8988T (cell line): ENCODE data around the gene AIPL1.

Source experiments
- DNase-seq: peaks from one replicate; pipeline ENCODE4 v3.0.0; 2011

AIPL1 gene

GRCh38 chr17:6448473-6448872 is 13.6 kb upstream of the AIPL1 start:
- DNase-seq, result no peak

- DNase-seq, result no peak
These were observed 11.7 kb upstream of the AIPL1 start for GRCh38 chr17:6446516-6447100.

GRCh38 chr17:6444571-6445335 is 9.8 kb upstream of the AIPL1 start:
- DNase-seq, result no peak

GRCh38 chr17:6443692-6444570 is 9.0 kb upstream of the AIPL1 start, which contains the start of gene PIMREG:
Gene PIMREG (plus strand): TSS chr17:6444455. CDS start chr17:6445111, 656 bp downstream.
- DNase-seq, result peak; percentile 89

- DNase-seq, result no peak
These were observed 7.9 kb upstream of the AIPL1 start for GRCh38 chr17:6442775-6443174.

- DNase-seq, result no peak
These were observed 5.0 kb upstream of the AIPL1 start for GRCh38 chr17:6439951-6440350.

GRCh38 chr17:6437956-6438355 is 3.0 kb upstream of the AIPL1 start:
- DNase-seq, result no peak

- DNase-seq, result no peak
These were observed 2.5 kb upstream of the AIPL1 start for GRCh38 chr17:6437466-6437865.

GRCh38 chr17:6435968-6436367 is 1.0 kb upstream of the AIPL1 start:
- DNase-seq, result peak; percentile 66

GRCh38 chr17:6430769-6431168 is 4.2 kb downstream of the AIPL1 start:
- no peak for DNase-seq

GRCh38 chr17:6429266-6429665 is 5.7 kb downstream of the AIPL1 start:
- no peak for DNase-seq

- no peak for DNase-seq
These were observed 6.5 kb downstream of the AIPL1 start for GRCh38 chr17:6428207-6428965.

GRCh38 chr17:6427279-6427781 is 7.6 kb downstream of the AIPL1 start:
- DNase-seq, result no peak

GRCh38 chr17:6426356-6427101 is 8.4 kb downstream of the AIPL1 start:
- no peak for DNase-seq

- DNase-seq, result no peak
These were observed 9.5 kb downstream of the AIPL1 start for GRCh38 chr17:6425407-6425806.

GRCh38 chr17:6423931-6424330 is 11.0 kb downstream of the AIPL1 start:
- DNase-seq, result no peak

GRCh38 chr17:6422654-6423241 is 12.2 kb downstream of the AIPL1 start:
- DNase-seq, result no peak

- peak; percentile 68 for DNase-seq
These were observed 13.0 kb downstream of the AIPL1 start for GRCh38 chr17:6421700-6422604.

GRCh38 chr17:6420173-6420641 is 14.7 kb downstream of the AIPL1 start:
- DNase-seq, result no peak

- DNase-seq, result no peak
These were observed 19.3 kb downstream of the AIPL1 start for GRCh38 chr17:6415616-6416015.
